Testis (tissue), 3 donors: Measurements from ENCODE around the gene PEAR1. TPM values are rescaled to one million over a fixed set of nuclear protein-coding genes. Genes with fewer than 3 reads are reported as not detected.

Experiments
- DNase-seq: peaks from one replicate; pipeline ENCODE4 v3.0.0-alpha.2; 2019
- H3K27ac ChIP-seq, 2 donors: fragments of 200-600 bp; sonication (generic); one replicate each; pipeline ENCODE4 v1.5.1; 2019
- H3K27me3 ChIP-seq: fragments of 200-600 bp; sonication (generic); one replicate; pipeline ENCODE4 v1.5.1; 2019
- H3K36me3 ChIP-seq: fragments of 200-600 bp; sonication (generic); one replicate; pipeline ENCODE4 v1.5.1; 2017; ENCODE audit warnings: low read depth; ENCODE audit errors: missing control alignments
- H3K4me1 ChIP-seq: fragments of 200-600 bp; sonication (generic); one replicate; pipeline ENCODE4 v1.5.1; 2019
- H3K4me3 ChIP-seq, 2 donors: fragments of 200-600 bp; sonication (generic); one replicate each; pipeline ENCODE4 v1.5.1; 2017 to 2019
- H3K9me3 ChIP-seq: fragments of 200-600 bp; sonication (generic); one replicate; pipeline ENCODE4 v1.5.1; 2017
- POLR2A ChIP-seq: fragments of 450-650 bp; IDR thresholded peaks from one replicate; pipeline ENCODE4 v1.6.1; 2017; ENCODE audit warnings: antibody characterized with exemption, mild to moderate bottlenecking, moderate library complexity
- WGBS, 2 donors: methylation state at CpG; one replicate each; pipeline ENCODE4 v1.1.5; 2018; 5-methylcytosine and 5-hydroxymethylcytosine counted together
- intact Hi-C: fragments of 100-400 bp; cut with DNase I; formaldehyde crosslinking; loops from one replicate; pipeline ENCODE4 v1.15.1; 2023; ENCODE audit warnings: low total_unique reads
- polyA plus RNA-seq: library from polyadenylated mRNA; stranded (reverse); fragments of 350-450 nt; fragmentation: Illumina TruSeq; extraction: RNeasy Lipid Tissue Mini Kit (QIAGEN cat#74804); gene quantifications from one replicate; pipeline ENCODE4 v1.2.3, GENCODE V29; 2014; ENCODE audit warnings: low read depth, low replicate concordance; ENCODE audit not compliant: insufficient read depth
- total RNA-seq, 2 donors: library from RNA; depleted of rRNA; stranded (reverse); fragments of >200 nt; gene quantifications; one replicate each; pipeline ENCODE4 v1.2.3, GENCODE V29; 2016
- TF ChIP-seq, protein P1 (sequence below), 3 experiments: fragments of 450-650 bp in 2 of 3; fragments of 200-600 bp in 1 of 3; sonication (generic) in 1 of 3; IDR thresholded peaks; one replicate each; pipeline ENCODE4 v1.5.1; 2016 to 2019; ENCODE audit warnings: antibody characterized with exemption in 3 of 3, mild to moderate bottlenecking in 2 of 3, moderate library complexity in 1 of 3

PEAR1 gene
- total and polyA plus RNA-seq, 3 donors from 2014 or later = 10.5 to 13.8 (median 13.8) TPM

DNA sequence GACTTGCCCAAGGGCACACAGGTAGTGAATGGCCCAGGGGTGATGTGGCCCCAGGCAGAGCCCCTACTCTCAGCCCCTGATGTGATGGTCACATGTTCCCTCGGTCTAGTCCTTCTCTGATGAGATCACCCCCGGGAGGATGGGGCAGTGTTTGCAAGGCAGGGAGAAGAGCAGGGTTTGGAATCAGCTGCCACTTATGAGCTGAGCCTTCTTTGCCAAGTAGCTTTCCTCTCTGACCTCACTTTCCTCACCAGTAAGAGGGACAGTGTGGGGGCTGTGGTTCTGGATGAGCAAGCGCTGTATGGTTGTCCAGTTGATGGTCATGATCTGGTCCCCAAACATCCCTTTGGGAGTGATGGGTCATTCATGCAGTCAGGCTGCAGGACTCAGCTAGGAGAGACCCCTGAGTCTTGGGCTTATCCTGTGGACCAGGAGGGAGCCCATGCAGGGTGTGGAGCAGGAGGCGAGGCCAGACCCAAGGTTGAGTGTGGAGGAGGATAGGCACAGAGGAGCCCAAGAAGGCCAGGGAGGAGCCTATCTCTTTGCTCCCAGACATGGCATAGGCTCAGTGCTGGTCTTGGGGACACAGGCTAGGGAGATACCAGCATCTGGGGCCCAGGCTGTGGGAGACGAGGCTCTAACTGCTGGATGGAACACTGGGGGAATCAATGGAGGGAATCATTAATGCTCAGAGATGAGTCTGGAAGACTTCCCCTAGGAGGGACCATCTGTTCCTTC, 15.9 kb upstream of the PEAR1 start:
- Histone ChIP-seq H3K27ac (no peak overlapping the region), H3K4me1 (peaks cover 10% of the 10 kb centered on the region), H3K4me3 (no peak overlapping the region), H3K36me3 (no peaks in the 10 kb centered on the region), H3K27me3 (no peaks in the 10 kb centered on the region), H3K9me3 (no peaks in the 10 kb centered on the region)
- TF ChIP-seq, protein P1, sequence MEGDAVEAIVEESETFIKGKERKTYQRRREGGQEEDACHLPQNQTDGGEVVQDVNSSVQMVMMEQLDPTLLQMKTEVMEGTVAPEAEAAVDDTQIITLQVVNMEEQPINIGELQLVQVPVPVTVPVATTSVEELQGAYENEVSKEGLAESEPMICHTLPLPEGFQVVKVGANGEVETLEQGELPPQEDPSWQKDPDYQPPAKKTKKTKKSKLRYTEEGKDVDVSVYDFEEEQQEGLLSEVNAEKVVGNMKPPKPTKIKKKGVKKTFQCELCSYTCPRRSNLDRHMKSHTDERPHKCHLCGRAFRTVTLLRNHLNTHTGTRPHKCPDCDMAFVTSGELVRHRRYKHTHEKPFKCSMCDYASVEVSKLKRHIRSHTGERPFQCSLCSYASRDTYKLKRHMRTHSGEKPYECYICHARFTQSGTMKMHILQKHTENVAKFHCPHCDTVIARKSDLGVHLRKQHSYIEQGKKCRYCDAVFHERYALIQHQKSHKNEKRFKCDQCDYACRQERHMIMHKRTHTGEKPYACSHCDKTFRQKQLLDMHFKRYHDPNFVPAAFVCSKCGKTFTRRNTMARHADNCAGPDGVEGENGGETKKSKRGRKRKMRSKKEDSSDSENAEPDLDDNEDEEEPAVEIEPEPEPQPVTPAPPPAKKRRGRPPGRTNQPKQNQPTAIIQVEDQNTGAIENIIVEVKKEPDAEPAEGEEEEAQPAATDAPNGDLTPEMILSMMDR (IDR thresholded peaks at IDR 0.05) = no peak
- no peak for TF ChIP-seq POLR2A
- WGBS, 2 donors = 59 to 65% methylated on average over 5 of the region's 5 CpGs
- peak; percentile 46 for DNase-seq
- intact Hi-C loops = no loop called here

DNA sequence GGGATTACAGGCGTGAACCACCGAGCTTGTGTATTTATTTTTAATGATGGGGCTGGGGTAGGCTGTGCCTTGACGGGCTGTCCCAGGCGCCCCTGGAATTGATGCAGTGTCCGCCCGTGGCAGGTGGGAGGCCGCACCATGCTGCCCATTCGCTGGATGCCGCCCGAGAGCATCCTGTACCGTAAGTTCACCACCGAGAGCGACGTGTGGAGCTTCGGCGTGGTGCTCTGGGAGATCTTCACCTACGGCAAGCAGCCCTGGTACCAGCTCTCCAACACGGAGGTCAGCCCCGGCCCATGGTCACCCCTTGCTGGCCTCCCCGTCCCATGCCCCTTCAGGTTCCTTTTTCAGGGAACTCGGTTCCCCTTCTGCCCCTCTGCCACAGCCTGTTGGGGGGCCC, 13.6 kb upstream of the PEAR1 start:
- DNase-seq = no peak
- peaks cover 10% of the 10 kb centered on the region for H3K4me1 ChIP-seq
- H3K36me3 ChIP-seq = no peaks in the 10 kb centered on the region
- H3K27me3 ChIP-seq = no peaks in the 10 kb centered on the region
- no peak for TF ChIP-seq POLR2A
- TF ChIP-seq, protein P1 (IDR thresholded peaks at IDR 0.05) = no peak
- WGBS, 2 donors = 95 to 99% methylated on average over 12 to 21 of the region's 21 CpGs
- H3K27ac ChIP-seq = no peak overlapping the region
- intact Hi-C loops = no loop called here
- no peaks in the 10 kb centered on the region for H3K9me3 ChIP-seq
- H3K4me3 ChIP-seq = no peak overlapping the region

DNA sequence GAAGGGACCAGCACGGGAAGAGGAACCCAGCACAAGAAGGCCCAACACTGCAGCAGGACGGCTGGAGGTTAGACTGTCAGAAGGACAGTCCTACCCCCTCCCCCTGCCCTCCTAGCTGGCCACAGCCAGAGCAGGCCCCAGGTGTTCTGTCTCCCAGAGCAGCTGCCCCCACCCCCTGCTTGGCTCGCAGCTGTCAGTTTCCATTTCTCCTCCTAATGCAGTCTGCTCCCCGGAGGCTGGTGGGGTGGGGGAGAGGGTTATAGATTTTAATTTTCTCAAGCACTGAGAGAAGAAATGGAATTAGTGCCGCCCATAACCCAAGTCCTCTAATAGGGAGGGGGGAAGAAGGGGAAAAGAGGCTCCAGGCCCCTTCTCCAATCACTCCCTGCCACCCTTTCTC, 13.0 kb upstream of the PEAR1 start:
- no peaks in the 10 kb centered on the region for H3K27me3 ChIP-seq
- no peak overlapping the region for H3K27ac ChIP-seq
- TF ChIP-seq POLR2A = no peak
- TF ChIP-seq, protein P1 (IDR thresholded peaks at IDR 0.05) = no peak
- peaks cover 10% of the 10 kb centered on the region for H3K4me1 ChIP-seq
- no peaks in the 10 kb centered on the region for H3K36me3 ChIP-seq
- no peaks in the 10 kb centered on the region for H3K9me3 ChIP-seq
- WGBS, 2 donors = 88% methylated on average over 5 of the region's 5 CpGs
- intact Hi-C loops = no loop called here
- DNase-seq = no peak
- H3K4me3 ChIP-seq = no peak overlapping the region

DNA sequence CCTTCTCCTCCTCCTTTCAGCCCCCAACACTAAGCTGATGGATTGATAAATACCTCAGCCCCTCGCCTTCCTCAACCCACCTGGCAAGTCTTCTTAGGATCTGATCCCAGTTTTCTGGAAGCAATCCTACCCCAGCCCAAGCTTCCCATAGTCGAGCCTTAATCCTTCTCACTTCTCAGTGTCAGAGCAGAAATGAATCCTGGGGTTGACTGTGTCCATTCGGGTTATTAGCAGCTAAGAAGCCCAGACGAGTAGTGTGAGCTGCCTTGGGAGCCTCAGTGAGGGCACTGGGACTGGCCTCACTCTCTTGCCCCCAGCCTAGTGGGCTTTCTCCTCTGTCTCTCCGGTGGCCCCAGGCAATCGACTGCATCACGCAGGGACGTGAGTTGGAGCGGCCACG, 12.4 kb upstream of the PEAR1 start:
- no peaks in the 10 kb centered on the region for H3K27me3 ChIP-seq
- no peak overlapping the region for H3K4me3 ChIP-seq
- no peak for DNase-seq
- TF ChIP-seq POLR2A = no peak
- TF ChIP-seq, protein P1 (IDR thresholded peaks at IDR 0.05) = no peak
- intact Hi-C loops = no loop called here
- WGBS, 2 donors = 76 to 91% methylated on average over 3 to 10 of the region's 10 CpGs
- peaks cover 10% of the 10 kb centered on the region for H3K4me1 ChIP-seq
- no peak overlapping the region for H3K27ac ChIP-seq
- H3K9me3 ChIP-seq = no peaks in the 10 kb centered on the region
- no peaks in the 10 kb centered on the region for H3K36me3 ChIP-seq

DNA sequence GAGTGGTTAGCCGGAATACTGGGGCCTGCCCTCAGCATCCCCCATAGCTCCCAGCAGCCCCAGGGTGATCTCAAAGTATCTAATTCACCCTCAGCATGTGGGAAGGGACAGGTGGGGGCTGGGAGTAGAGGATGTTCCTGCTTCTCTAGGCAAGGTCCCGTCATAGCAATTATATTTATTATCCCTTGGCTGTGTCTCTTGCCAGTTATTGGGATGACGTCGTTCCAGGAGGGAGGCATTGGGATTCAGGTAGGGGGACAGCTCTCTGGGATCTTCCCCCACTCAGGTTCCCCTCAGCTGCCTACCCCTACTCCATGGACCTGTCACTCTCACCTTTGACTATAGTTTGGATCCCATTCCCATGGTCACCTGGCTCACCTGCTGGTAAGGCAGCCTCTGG, 11.9 kb upstream of the PEAR1 start:
- DNase-seq = no peak
- WGBS, 2 donors = 66 to 84% methylated on average over 3 to 4 of the region's 4 CpGs
- Histone ChIP-seq H3K4me3 (no peak overlapping the region), H3K27ac (no peak overlapping the region), H3K9me3 (no peaks in the 10 kb centered on the region), H3K27me3 (no peaks in the 10 kb centered on the region), H3K4me1 (peaks cover 7% of the 10 kb centered on the region), H3K36me3 (no peaks in the 10 kb centered on the region)
- TF ChIP-seq, protein P1 (IDR thresholded peaks at IDR 0.05) = no peak
- no peak for TF ChIP-seq POLR2A
- intact Hi-C loops = no loop called here
